Mucosa of descending colon (tissue), 3 donors: ENCODE data around the gene SLC36A2. TPM values are rescaled to one million over a fixed set of nuclear protein-coding genes. Genes with fewer than 3 reads are reported as not detected.

ENCODE experiments used
- ATAC-seq: fragments of 200-7000 bp; cut with Tn5 transposase; one replicate; pipeline ENCODE4 v1.9.1; 2020; ENCODE audit warnings: mild to moderate bottlenecking, moderate library complexity
- DNase-seq, 3 donors: peaks; one replicate each; pipeline ENCODE4 v3.0.0-alpha.2; 2020
- H3K36me3 ChIP-seq: fragments of 200-600 bp; one replicate; pipeline ENCODE4 v1.8.0; 2021; ENCODE audit warnings: low read depth, mild to moderate bottlenecking
- H3K4me1 ChIP-seq: fragments of 200-600 bp; one replicate; pipeline ENCODE4 v1.8.0; 2021; ENCODE audit warnings: low read depth, mild to moderate bottlenecking
- H3K4me3 ChIP-seq: fragments of 200-600 bp; one replicate; pipeline ENCODE4 v1.8.0; 2021; ENCODE audit warnings: mild to moderate bottlenecking
- H3K9me3 ChIP-seq: fragments of 200-600 bp; one replicate; pipeline ENCODE4 v1.8.0; 2021; ENCODE audit warnings: mild to moderate bottlenecking
- CTCF ChIP-seq: fragments of 200-600 bp; IDR thresholded peaks from one replicate; pipeline ENCODE4 v1.8.0; 2022; ENCODE audit warnings: antibody characterized with exemption, mild to moderate bottlenecking
- intact Hi-C, 2 donors: fragments of 100-400 bp; cut with DNase I in 1 of 2; cut with micrococcal nuclease in 1 of 2; formaldehyde crosslinking; loops; one replicate each; pipeline versions ENCODE4 v1.11.0 to v1.11.1; 2022; cut with DNase I, micrococcal nuclease
- long read RNA-seq, 2 donors: library from polyadenylated mRNA; unstranded; transcript quantifications; one replicate each; pipeline ENCODE4 v2.0.0, GENCODE V29; 2019 to 2021
- total RNA-seq, 3 donors: library from RNA; stranded (reverse); fragmentation: NEBNext Ultra II Directional in 2 of 3; extraction: Animal tissue kit (Norgen Biotek cat#: 25700) in 2 of 3; gene quantifications; one replicate each; pipeline versions ENCODE4 v1.2.1 to v1.2.4, GENCODE V29; 2021 to 2023
- donor health status: DM: no; HTN: no; CAD: no; lungs with moderate emphysema.
- donor health status: DM: no; HTN: no; CAD: no.
- donor health status: DM: no; HTN: yes; CAD: no.

Gene SLC36A2
- total RNA-seq: not detected
- long read RNA-seq, donor 1: 0 reads
- long read RNA-seq, donor 2: 0 reads

GRCh38 chr5:151347369-151347768, at the start of gene SLC36A2:
SLC36A2 (minus strand) TSS chr5:151347559; CDS start chr5:151347460, 99 bp downstream.
- TF ChIP-seq CTCF: no peak
- no peaks in the 10 kb centered on the region for H3K9me3 ChIP-seq
- ATAC-seq (no peak), DNase-seq (no peak)
- no peaks in the 10 kb centered on the region for H3K36me3 ChIP-seq
- no peaks in the 10 kb centered on the region for H3K4me1 ChIP-seq
- no peak within 1 kb of the TSS for H3K4me3 ChIP-seq
- intact Hi-C loops: no loop called here

- intact Hi-C loops: no loop called here
- H3K4me1 ChIP-seq: no peaks in the 10 kb centered on the region
- no peaks in the 10 kb centered on the region for H3K9me3 ChIP-seq
- no peak for TF ChIP-seq CTCF
- no peaks in the 10 kb centered on the region for H3K36me3 ChIP-seq
- H3K4me3 ChIP-seq: no peak overlapping the region
- DNase-seq: no peak
- ATAC-seq: no peak
Observed at GRCh38 chr5:151388960-151389359, 41.6 kb upstream of the SLC36A2 start.

GRCh38 chr5:151384106-151384505, 36.7 kb upstream of the SLC36A2 start:
- ATAC-seq (no peak), DNase-seq (no peak)
- Histone ChIP-seq H3K4me1 (no peaks in the 10 kb centered on the region), H3K9me3 (no peaks in the 10 kb centered on the region), H3K36me3 (no peaks in the 10 kb centered on the region), H3K4me3 (no peak overlapping the region)
- TF ChIP-seq CTCF: no peak
- intact Hi-C loops: no loop called here

GRCh38 chr5:151383011-151383410, 35.7 kb upstream of the SLC36A2 start:
- Histone ChIP-seq H3K4me3 (no peak overlapping the region), H3K36me3 (no peaks in the 10 kb centered on the region), H3K9me3 (no peaks in the 10 kb centered on the region), H3K4me1 (no peaks in the 10 kb centered on the region)
- DNase-seq (no peak), ATAC-seq (no peak)
- no peak for TF ChIP-seq CTCF
- intact Hi-C loops: no loop called here

GRCh38 chr5:151382576-151382975, 35.2 kb upstream of the SLC36A2 start:
- Histone ChIP-seq H3K4me3 (no peak overlapping the region), H3K36me3 (no peaks in the 10 kb centered on the region), H3K4me1 (no peaks in the 10 kb centered on the region), H3K9me3 (no peaks in the 10 kb centered on the region)
- intact Hi-C loops: no loop called here
- DNase-seq (no peak), ATAC-seq (no peak)
- TF ChIP-seq CTCF: no peak

GRCh38 chr5:151381899-151382298, 34.5 kb upstream of the SLC36A2 start:
- no peak for TF ChIP-seq CTCF
- intact Hi-C loops: no loop called here
- ATAC-seq: no peak

More at GRCh38 chr5:151381899-151382298, 34.5 kb upstream of the SLC36A2 start:
- H3K9me3 ChIP-seq: no peaks in the 10 kb centered on the region
- H3K4me3 ChIP-seq: no peak overlapping the region
- no peaks in the 10 kb centered on the region for H3K4me1 ChIP-seq
- no peaks in the 10 kb centered on the region for H3K36me3 ChIP-seq
- no peak for DNase-seq
